GM12878 (cell line): ENCODE data around the gene CAMTA2. TPM values are rescaled to one million over a fixed set of nuclear protein-coding genes. Genes with fewer than 3 reads are reported as not detected.

ENCODE experiments used
- ATAC-seq: fragments of 200-7000 bp; cut with Tn5 transposase; 3 replicates; pipeline ENCODE4 v1.9.1; 2020; ENCODE audit warnings: mild to moderate bottlenecking, moderate library complexity
- BruUV-seq: library from RNA; stranded (reverse); fragments of 400-500 nt; replicated peaks from 2 replicates; lab custom pipeline; 2021; lab: Mats Ljungman, UMichigan
- CTCF ChIA-PET: fragments of 300-600 bp; sonication (Branson Sonifier 250); formaldehyde crosslinking; extraction: SDS; loops from one replicate; lab custom pipeline; 2021; ENCODE audit warnings: inconsistent platforms; lab: Yijun Ruan, JAX
- POLR2A ChIA-PET: fragments of 350-600 bp; formaldehyde crosslinking; extraction: SDS; loops from one replicate; lab custom pipeline; 2021; ENCODE audit warnings: inconsistent platforms; lab: Charles Lee
- RAD21 ChIA-PET: fragments of 300-600 bp; sonication (Branson Sonifier 250); formaldehyde crosslinking; loops from one replicate; lab custom pipeline; 2023; ENCODE audit warnings: antibody characterized with exemption; ENCODE audit not compliant: unreplicated experiment; lab: Charles Lee
- SMC1A ChIA-PET: fragments of 300-600 bp; sonication (Branson Sonifier 250); formaldehyde crosslinking; loops from one replicate; lab custom pipeline; 2023; ENCODE audit not compliant: unreplicated experiment, uncharacterized antibody; lab: Charles Lee
- DNase-seq: peaks from one replicate; pipeline ENCODE4 v3.0.0-alpha.2; 2011; ENCODE audit warnings: low read depth, low spot score
- FAIRE-seq: peaks from 3 replicates; lab custom pipeline; 2011; peaks lifted over from hg19 to GRCh38; lab: Jason Lieb, UNC
- H2AFZ ChIP-seq: 2 replicates; pipeline ENCODE4 v1.6.0; 2011; ENCODE audit warnings: low read depth, low read length, control low read depth; ENCODE audit not compliant: control insufficient read depth
- H3K27ac ChIP-seq: 2 replicates; pipeline ENCODE4 v1.5.1; 2011; ENCODE audit warnings: control low read depth; ENCODE audit not compliant: control insufficient read depth, insufficient read depth
- H3K27me3 ChIP-seq, 2 experiments: replicated peaks in 1 of 2; 2 replicates each; pipeline versions ENCODE4 v1.6.0 to v1.6.1; 2011; ENCODE audit warnings: low read length in 1 of 2; ENCODE audit not compliant: control insufficient read depth in 2 of 2, insufficient read depth in 2 of 2
- H3K36me3 ChIP-seq, 2 experiments: 2 replicates each; pipeline ENCODE4 v1.5.1; 2011; ENCODE audit warnings: low read length in 1 of 2; ENCODE audit not compliant: control insufficient read depth in 2 of 2, insufficient read depth in 2 of 2
- H3K4me1 ChIP-seq: 2 replicates; pipeline ENCODE4 v1.6.1; 2011; ENCODE audit warnings: mild to moderate bottlenecking, low read length, moderate library complexity, mixed read lengths; ENCODE audit not compliant: control insufficient read depth, insufficient read depth
- H3K4me2 ChIP-seq: 2 replicates; pipeline ENCODE4 v1.6.0; 2011; ENCODE audit warnings: control low read depth; ENCODE audit not compliant: control insufficient read depth, insufficient read depth
- H3K4me3 ChIP-seq: fragments of 200-600 bp; sonication (generic); 2 replicates; pipeline ENCODE4 v1.5.1; 2016
- H3K79me2 ChIP-seq: 2 replicates; pipeline ENCODE4 v1.6.0; 2011; ENCODE audit warnings: low read length; ENCODE audit not compliant: control insufficient read depth, insufficient read depth
- H3K9ac ChIP-seq: 2 replicates; pipeline ENCODE4 v1.8.0; 2011; ENCODE audit warnings: low read length, control low read depth, mixed read lengths; ENCODE audit not compliant: control insufficient read depth, insufficient read depth
- H3K9me3 ChIP-seq: replicated peaks from 3 replicates; pipeline ENCODE4 v1.5.1; 2011; ENCODE audit warnings: mild to moderate bottlenecking, low read length; ENCODE audit not compliant: control insufficient read depth, insufficient read depth
- H4K20me1 ChIP-seq: 2 replicates; pipeline ENCODE4 v1.6.0; 2011; ENCODE audit not compliant: control insufficient read depth, insufficient read depth
- JUND ChIP-seq: IDR thresholded peaks from 2 replicates; pipeline ENCODE4 v1.6.1; 2012; ENCODE audit warnings: low read depth, mild to moderate bottlenecking, low read length, improper control_type of control experiment, moderate library complexity
- KAT2A ChIP-seq: conservative IDR thresholded peaks from 2 replicates; pipeline ENCODE4 v1.6.1; 2011; ENCODE audit warnings: low read depth, low read length; ENCODE audit not compliant: control insufficient read depth
- NBN ChIP-seq: fragments of 450-650 bp; IDR thresholded peaks from 2 replicates; pipeline ENCODE4 v1.6.1; 2016
- RELA ChIP-seq: fragments of 450-650 bp; IDR thresholded peaks from 2 replicates; pipeline ENCODE4 v1.8.0; 2014; ENCODE audit warnings: borderline replicate concordance; ENCODE audit not compliant: partially characterized antibody
- SMARCA5 ChIP-seq: fragments of 450-650 bp; IDR thresholded peaks from 2 replicates; pipeline ENCODE4 v1.6.1; 2017; ENCODE audit warnings: mild to moderate bottlenecking
- TBL1XR1 ChIP-seq: IDR thresholded peaks from 2 replicates; pipeline ENCODE4 v1.6.1; 2012; ENCODE audit warnings: low read depth, low read length, improper control_type of control experiment
- ZBED1 ChIP-seq: IDR thresholded peaks from 2 replicates; pipeline ENCODE4 v1.6.1; 2016; ENCODE audit warnings: borderline replicate concordance
- WGBS: methylation state at CpG from one replicate; pipeline ENCODE4 v1.1.6; 2016; ENCODE audit warnings: low lambda C conversion rate; ENCODE audit not compliant: insufficient replicate concordance, insufficient coverage; ENCODE audit errors: missing lambda C conversion rate; 5-methylcytosine and 5-hydroxymethylcytosine counted together
- in situ Hi-C: fragments of 300-500 bp; cut with MboI; formaldehyde crosslinking; loops from 9 replicates; pipeline ENCODE4 v1.14.3; 2018; ENCODE audit warnings: mixed read lengths
- intact Hi-C: fragments of 100-400 bp; cut with micrococcal nuclease; formaldehyde crosslinking; loops from one replicate; pipeline ENCODE4 v1.14.2; 2022; ENCODE audit not compliant: unreplicated experiment
- polyA plus RNA-seq, 11 experiments: library from polyadenylated mRNA; depleted of rRNA in 4 of 11; unstranded in 6 of 11; stranded (reverse) in 5 of 11; fragments of >200 nt; fragmentation: Nextera tagmentation in 4 of 11; fragmentation: Illumina TruSeq in 1 of 11; extraction: Ambion mirVana in 4 of 11; extraction: Trizol in 1 of 11; gene quantifications; 1 replicate in 1 of 11; 2 replicates in 10 of 11; pipeline versions ENCODE4 v1.2.1 to v1.2.3, GENCODE V29; 2011 to 2016; ENCODE audit warnings: inconsistent platforms in 2 of 11, missing spikeins in 2 of 11, low read depth in 1 of 11
- total RNA-seq, 4 experiments: library from RNA; depleted of rRNA in 3 of 4; stranded (reverse); fragments of >200 nt in 3 of 4; fragmentation: Illumina TruSeq in 1 of 4; extraction: Trizol in 1 of 4; gene quantifications; 2 replicates each; pipeline versions ENCODE4 v1.2.1 to v1.2.3, GENCODE V29; 2013 to 2021
- TF ChIP-seq, protein P1 (sequence below): fragments of 450-650 bp; IDR thresholded peaks from 2 replicates; pipeline ENCODE4 v1.6.1; 2017; ENCODE audit warnings: mild to moderate bottlenecking
- TF ChIP-seq, protein P2 (sequence below): IDR thresholded peaks from 2 replicates; pipeline ENCODE4 v1.6.1; 2011; ENCODE audit warnings: borderline replicate concordance, low read depth, mild to moderate bottlenecking, moderate library complexity, mixed read lengths, low read length; ENCODE audit not compliant: insufficient read depth; ENCODE audit errors: extremely low read length
- TF ChIP-seq, protein P3 (sequence below): fragments of 450-650 bp; IDR thresholded peaks from 2 replicates; pipeline ENCODE4 v1.6.1; 2017; ENCODE audit warnings: low read depth, mild to moderate bottlenecking, moderate library complexity
- TF ChIP-seq, protein P4 (sequence below): fragments of 450-650 bp; IDR thresholded peaks from 2 replicates; pipeline ENCODE4 v1.6.1; 2017; ENCODE audit warnings: mild to moderate bottlenecking, moderate library complexity

The CAMTA2 gene
- total and polyA plus RNA-seq, 10 of the 15 experiments (the other 5 are each of a cell fraction or from before 2014, with no cell fraction given), result 0.42 to 29.3 (median 11.2) TPM

DNA sequence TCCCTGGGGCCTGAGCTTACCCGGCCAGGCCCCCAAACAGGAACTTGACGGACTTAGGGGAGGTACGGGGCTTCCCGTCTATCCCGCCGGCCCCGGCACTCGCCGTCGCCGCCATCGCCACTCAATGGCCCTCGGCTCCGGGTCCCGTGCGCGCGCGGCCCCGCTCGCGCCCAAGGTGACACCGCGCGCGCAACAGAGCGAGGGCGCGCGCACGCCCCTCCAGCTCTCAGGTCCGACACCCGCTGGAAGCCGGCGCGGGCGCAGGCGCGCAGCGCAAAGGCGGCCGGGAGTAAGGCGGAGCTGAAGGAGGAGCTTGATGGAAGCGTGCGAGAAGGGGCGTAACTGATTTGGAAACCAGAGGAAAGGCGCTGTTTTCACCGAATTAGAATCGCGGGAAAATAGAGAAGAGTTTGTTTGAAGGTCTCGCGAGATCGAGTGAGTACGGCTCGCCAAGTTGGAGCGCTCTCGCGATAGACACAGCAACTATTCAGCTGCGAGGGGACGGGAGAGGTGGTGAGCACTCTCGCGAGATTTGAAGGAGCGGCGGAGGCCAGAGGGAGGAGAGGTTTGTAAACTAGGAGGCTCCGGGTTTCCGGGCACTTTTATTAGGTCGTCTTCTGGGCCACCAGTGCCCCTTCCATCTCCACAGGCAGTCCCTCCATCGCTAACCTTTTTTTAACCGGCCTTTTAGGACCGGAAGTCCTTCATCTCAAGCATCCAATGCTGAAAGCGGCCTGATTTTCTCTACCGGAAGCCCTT, 47.5 kb downstream of the CAMTA2 start, which contains the start of the genes RNF167 and SLC25A11 (continued):
- TF ChIP-seq RELA, result peak; percentile 39
- no peak for TF ChIP-seq TBL1XR1
- TF ChIP-seq, protein P1, sequence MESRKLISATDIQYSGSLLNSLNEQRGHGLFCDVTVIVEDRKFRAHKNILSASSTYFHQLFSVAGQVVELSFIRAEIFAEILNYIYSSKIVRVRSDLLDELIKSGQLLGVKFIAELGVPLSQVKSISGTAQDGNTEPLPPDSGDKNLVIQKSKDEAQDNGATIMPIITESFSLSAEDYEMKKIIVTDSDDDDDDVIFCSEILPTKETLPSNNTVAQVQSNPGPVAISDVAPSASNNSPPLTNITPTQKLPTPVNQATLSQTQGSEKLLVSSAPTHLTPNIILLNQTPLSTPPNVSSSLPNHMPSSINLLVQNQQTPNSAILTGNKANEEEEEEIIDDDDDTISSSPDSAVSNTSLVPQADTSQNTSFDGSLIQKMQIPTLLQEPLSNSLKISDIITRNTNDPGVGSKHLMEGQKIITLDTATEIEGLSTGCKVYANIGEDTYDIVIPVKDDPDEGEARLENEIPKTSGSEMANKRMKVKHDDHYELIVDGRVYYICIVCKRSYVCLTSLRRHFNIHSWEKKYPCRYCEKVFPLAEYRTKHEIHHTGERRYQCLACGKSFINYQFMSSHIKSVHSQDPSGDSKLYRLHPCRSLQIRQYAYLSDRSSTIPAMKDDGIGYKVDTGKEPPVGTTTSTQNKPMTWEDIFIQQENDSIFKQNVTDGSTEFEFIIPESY, result peak; percentile 9; the same call in 1 of the 2 replicates
- TF ChIP-seq, protein P2, sequence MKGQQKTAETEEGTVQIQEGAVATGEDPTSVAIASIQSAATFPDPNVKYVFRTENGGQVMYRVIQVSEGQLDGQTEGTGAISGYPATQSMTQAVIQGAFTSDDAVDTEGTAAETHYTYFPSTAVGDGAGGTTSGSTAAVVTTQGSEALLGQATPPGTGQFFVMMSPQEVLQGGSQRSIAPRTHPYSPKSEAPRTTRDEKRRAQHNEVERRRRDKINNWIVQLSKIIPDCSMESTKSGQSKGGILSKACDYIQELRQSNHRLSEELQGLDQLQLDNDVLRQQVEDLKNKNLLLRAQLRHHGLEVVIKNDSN, result no peak
- TF ChIP-seq JUND, result no peak
- TF ChIP-seq ZBED1, result peak; percentile 83; the same call in 1 of the 2 replicates
- TF ChIP-seq, all 136 proteins: peak for 54

DNA sequence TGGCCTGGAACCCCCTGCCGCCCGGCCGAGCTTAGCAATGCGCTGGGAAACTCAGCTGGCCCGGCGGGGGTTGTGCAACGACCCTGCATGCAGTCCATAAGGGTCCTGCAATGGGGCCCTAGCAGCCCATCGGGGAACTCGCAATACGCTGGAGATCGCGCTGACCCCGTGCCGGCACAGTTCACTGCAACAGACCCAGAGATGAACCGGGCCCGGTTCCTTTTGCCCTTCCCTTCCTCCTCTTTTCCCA, 48.0 kb downstream of the CAMTA2 start:
- no peak for DNase-seq
- Histone ChIP-seq H3K36me3 (peaks cover 12 to 25% of the 10 kb centered on the region in 2 experiments), H4K20me1 (no peaks in the 10 kb centered on the region), H3K79me2 (peaks cover 62% of the 10 kb centered on the region), H3K27ac (peak overlapping the region; percentile 97), H3K9ac (peak overlapping the region; percentile 98), H3K27me3 (no peaks in the 10 kb centered on the region), H3K4me2 (peak overlapping the region; percentile 98), H3K9me3 (no peaks in the 10 kb centered on the region), H2AFZ (peak overlapping the region; percentile 77), H3K4me1 (peaks cover 38% of the 10 kb centered on the region), H3K4me3 (peak overlapping the region; percentile 92)
- FAIRE-seq, result no peak
- BruUV-seq, result no TSS peak
- ChIA-PET POLR2A (interaction anchor here (0.6 to 17.5 kb wide), 18 partner anchors 9 to 1504 kb away, joined by 3 to 272 read pairs (median 4); partner anchors contain the start of genes CAMTA2, DERL2, ENO3 and INCA1), RAD21 (interaction anchor here (0.8 to 2.8 kb wide), 9 partner anchors 9 to 384 kb away, joined by 3 to 31 read pairs (median 4); partner anchors contain the start of genes ARRB2, CHRNE, MYBBP1A and PFN1), SMC1A (interaction anchor here (0.8 to 4.5 kb wide), 12 partner anchors 13 to 317 kb away, joined by 3 to 38 read pairs (median 4); partner anchors contain the start of genes CAMTA2, CHRNE, ENO3 and SPAG7), CTCF (interaction anchor here (1.1 to 3.5 kb wide), 11 partner anchors 12 to 207 kb away, joined by 3 to 28 read pairs (median 4); partner anchors contain the start of genes C17orf107, CHRNE, ENO3 and SPAG7)
- intact Hi-C loops (no loop called here), in situ Hi-C loops (no loop called here)
- ATAC-seq, result peak; percentile 1
- WGBS, result 1% methylated on average over 16 of the region's 16 CpGs
- TF ChIP-seq, protein P3, sequence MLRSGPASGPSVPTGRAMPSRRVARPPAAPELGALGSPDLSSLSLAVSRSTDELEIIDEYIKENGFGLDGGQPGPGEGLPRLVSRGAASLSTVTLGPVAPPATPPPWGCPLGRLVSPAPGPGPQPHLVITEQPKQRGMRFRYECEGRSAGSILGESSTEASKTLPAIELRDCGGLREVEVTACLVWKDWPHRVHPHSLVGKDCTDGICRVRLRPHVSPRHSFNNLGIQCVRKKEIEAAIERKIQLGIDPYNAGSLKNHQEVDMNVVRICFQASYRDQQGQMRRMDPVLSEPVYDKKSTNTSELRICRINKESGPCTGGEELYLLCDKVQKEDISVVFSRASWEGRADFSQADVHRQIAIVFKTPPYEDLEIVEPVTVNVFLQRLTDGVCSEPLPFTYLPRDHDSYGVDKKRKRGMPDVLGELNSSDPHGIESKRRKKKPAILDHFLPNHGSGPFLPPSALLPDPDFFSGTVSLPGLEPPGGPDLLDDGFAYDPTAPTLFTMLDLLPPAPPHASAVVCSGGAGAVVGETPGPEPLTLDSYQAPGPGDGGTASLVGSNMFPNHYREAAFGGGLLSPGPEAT, result no peak
- TF ChIP-seq KAT2A, result no peak
- 0 out of 2 replicates have a peak, but pooled peaks have one; percentile 37 for TF ChIP-seq NBN
- TF ChIP-seq, protein P4, sequence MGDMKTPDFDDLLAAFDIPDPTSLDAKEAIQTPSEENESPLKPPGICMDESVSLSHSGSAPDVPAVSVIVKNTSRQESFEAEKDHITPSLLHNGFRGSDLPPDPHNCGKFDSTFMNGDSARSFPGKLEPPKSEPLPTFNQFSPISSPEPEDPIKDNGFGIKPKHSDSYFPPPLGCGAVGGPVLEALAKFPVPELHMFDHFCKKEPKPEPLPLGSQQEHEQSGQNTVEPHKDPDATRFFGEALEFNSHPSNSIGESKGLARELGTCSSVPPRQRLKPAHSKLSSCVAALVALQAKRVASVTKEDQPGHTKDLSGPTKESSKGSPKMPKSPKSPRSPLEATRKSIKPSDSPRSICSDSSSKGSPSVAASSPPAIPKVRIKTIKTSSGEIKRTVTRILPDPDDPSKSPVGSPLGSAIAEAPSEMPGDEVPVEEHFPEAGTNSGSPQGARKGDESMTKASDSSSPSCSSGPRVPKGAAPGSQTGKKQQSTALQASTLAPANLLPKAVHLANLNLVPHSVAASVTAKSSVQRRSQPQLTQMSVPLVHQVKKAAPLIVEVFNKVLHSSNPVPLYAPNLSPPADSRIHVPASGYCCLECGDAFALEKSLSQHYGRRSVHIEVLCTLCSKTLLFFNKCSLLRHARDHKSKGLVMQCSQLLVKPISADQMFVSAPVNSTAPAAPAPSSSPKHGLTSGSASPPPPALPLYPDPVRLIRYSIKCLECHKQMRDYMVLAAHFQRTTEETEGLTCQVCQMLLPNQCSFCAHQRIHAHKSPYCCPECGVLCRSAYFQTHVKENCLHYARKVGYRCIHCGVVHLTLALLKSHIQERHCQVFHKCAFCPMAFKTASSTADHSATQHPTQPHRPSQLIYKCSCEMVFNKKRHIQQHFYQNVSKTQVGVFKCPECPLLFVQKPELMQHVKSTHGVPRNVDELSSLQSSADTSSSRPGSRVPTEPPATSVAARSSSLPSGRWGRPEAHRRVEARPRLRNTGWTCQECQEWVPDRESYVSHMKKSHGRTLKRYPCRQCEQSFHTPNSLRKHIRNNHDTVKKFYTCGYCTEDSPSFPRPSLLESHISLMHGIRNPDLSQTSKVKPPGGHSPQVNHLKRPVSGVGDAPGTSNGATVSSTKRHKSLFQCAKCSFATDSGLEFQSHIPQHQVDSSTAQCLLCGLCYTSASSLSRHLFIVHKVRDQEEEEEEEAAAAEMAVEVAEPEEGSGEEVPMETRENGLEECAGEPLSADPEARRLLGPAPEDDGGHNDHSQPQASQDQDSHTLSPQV, result no peak
- TF ChIP-seq SMARCA5, result 0 out of 2 replicates have a peak, but pooled peaks have one; percentile 74
